Fibroblast of lung (primary cell): Measurements from ENCODE around the gene GRIK2.

Experiments used
- EZH2 ChIP-seq: IDR thresholded peaks from 2 replicates; pipeline ENCODE4 v1.5.1; 2012; ENCODE audit warnings: low read length, control low read depth, mild to moderate bottlenecking; ENCODE audit errors: missing control alignments
- TF ChIP-seq, protein P1 (sequence below), 2 donors: IDR thresholded peaks in 1 of 2; conservative IDR thresholded peaks in 1 of 2; 1 replicate in 1 of 2; 2 replicates in 1 of 2; pipeline ENCODE4 v1.5.1; 2011 to 2012; ENCODE audit warnings: low read length in 2 of 2, control low read depth in 1 of 2, inconsistent platforms in 1 of 2, low read depth in 1 of 2, mild to moderate bottlenecking in 1 of 2

DNA sequence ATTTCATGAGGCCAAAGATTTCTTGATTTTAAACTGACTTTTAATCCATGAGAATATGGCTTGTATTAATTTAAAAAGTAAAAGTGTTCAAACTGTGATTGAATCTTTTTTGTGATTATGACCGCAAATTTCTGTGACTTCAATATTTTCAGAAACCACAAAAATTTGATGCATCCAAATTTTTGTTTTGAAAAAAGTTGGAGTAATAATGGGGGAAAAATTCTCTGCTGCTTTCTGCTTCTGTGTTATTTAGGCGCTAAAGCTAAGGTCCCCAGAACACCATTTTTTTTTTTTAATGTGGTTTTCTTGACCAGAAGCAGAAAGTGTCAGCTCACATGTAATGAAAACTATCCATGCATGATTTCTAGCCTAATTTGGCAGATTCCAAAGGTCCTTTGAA lies 65.3 kb downstream of the GRIK2 start:
- TF ChIP-seq, protein P1, sequence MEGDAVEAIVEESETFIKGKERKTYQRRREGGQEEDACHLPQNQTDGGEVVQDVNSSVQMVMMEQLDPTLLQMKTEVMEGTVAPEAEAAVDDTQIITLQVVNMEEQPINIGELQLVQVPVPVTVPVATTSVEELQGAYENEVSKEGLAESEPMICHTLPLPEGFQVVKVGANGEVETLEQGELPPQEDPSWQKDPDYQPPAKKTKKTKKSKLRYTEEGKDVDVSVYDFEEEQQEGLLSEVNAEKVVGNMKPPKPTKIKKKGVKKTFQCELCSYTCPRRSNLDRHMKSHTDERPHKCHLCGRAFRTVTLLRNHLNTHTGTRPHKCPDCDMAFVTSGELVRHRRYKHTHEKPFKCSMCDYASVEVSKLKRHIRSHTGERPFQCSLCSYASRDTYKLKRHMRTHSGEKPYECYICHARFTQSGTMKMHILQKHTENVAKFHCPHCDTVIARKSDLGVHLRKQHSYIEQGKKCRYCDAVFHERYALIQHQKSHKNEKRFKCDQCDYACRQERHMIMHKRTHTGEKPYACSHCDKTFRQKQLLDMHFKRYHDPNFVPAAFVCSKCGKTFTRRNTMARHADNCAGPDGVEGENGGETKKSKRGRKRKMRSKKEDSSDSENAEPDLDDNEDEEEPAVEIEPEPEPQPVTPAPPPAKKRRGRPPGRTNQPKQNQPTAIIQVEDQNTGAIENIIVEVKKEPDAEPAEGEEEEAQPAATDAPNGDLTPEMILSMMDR (conservative IDR thresholded peaks at IDR 0.05 in 1 of 2, IDR thresholded peaks at IDR 0.05 in 1 of 2; ENCODE audit: low read depth in 1 of 2, low read length in 2 of 2), result no peak
- TF ChIP-seq EZH2, result no peak
